ENCODE results near the gene ATRIP. TPM values are rescaled to one million over a fixed set of nuclear protein-coding genes. Genes with fewer than 3 reads are reported as not detected.
A peak's percentile ranks its signal among the peaks of the same experiment; 100 is the strongest.

The ATRIP gene
- total RNA-seq, 1 experiment from 2014 or later: 12.5 TPM

DNA sequence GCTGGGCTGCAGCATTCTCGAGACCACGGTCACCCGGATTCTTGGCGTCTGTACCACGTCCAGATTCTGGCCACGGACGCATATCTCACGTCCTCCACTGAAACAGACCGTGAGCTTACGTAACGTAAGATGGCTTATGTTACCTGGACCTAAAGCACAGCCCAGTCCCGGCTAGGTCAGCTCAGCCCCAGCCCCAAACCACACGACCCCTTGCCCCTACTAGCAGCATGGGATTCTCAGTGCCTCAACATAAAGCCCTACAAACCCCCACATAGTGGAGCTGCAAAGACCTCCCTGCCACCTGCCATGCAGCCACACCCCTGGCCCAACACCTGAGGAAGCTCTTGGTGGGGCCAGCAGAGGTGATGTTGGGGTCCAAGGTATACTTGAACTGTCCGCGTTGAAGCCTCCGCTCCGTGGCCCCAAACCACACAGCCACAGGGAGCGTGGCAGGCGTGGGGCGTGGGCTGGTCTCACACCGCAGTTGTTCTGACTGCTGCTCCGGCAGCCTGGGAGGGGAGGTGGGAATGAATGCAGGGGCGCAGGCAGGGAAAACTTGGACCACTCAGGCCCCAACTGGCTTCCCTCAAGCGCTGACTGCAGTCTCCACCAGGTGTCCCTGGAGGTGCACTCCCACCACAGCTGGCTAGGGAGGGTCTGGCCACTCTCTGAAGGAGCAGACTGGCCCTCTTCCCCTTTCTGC is 31.1 kb upstream of the ATRIP start:
- no peak overlapping the region for H3K27ac Mint-ChIP-seq (ENCODE audit: unreplicated experiment)
- BruUV-seq (replicated peaks): no TSS peak
- no peaks in the 10 kb centered on the region for H3K9me3 Mint-ChIP-seq (ENCODE audit: low read depth, unreplicated experiment)
- H3K4me3 Mint-ChIP-seq (ENCODE audit: low read depth, unreplicated experiment): no peak overlapping the region
- intact Hi-C loops (cut with micrococcal nuclease; ENCODE audit: unreplicated experiment): no loop called here
- no peaks in the 10 kb centered on the region for H3K27me3 Mint-ChIP-seq (ENCODE audit: unreplicated experiment)
- CTCF ChIA-PET: interaction anchor here (0.7 to 1.2 kb wide), 3 partner anchors 15 to 36 kb away, joined by 3 read pairs; no protein-coding TSS in a partner anchor
- no peaks in the 10 kb centered on the region for H3K4me1 Mint-ChIP-seq (ENCODE audit: low read depth, unreplicated experiment)
- peaks cover 74% of the 10 kb centered on the region for H3K36me3 Mint-ChIP-seq (ENCODE audit: insufficient read depth, unreplicated experiment)
- no peak for DNase-seq
- TF ChIP-seq CTCF (IDR thresholded peaks at IDR 0.05; ENCODE audit: unreplicated experiment): no peak

DNA sequence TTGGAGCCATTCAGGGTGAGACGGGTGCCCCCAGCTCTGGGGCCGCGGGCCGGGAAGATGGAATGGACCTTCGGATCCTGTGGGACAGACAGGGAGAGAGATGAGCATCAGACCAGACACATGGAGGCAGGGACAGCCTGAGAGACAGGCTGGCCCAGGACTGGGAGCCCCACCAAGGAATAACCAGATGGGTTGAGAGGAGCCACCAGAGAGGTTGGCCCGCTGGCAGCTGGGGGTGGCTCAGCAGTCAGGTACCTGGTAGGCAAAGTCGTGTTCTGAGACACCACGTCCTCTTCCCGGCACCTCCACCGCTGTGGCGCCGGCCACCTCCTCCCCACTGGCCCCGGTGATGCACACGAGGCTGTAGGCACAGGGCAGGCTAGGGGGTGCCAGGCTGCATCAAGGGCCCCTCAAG is 30.4 kb upstream of the ATRIP start:
- no peaks in the 10 kb centered on the region for H3K4me1 Mint-ChIP-seq (ENCODE audit: low read depth, unreplicated experiment)
- H3K9me3 Mint-ChIP-seq (ENCODE audit: low read depth, unreplicated experiment): no peaks in the 10 kb centered on the region
- H3K27ac Mint-ChIP-seq (ENCODE audit: unreplicated experiment): no peak overlapping the region
- peaks cover 75% of the 10 kb centered on the region for H3K36me3 Mint-ChIP-seq (ENCODE audit: insufficient read depth, unreplicated experiment)
- BruUV-seq (replicated peaks): no TSS peak
- no peak for TF ChIP-seq CTCF (IDR thresholded peaks at IDR 0.05; ENCODE audit: unreplicated experiment)
- H3K4me3 Mint-ChIP-seq (ENCODE audit: low read depth, unreplicated experiment): no peak overlapping the region
- no peak for DNase-seq
- CTCF ChIA-PET: interaction anchor here (1.1 to 1.2 kb wide), 2 partner anchors 15 to 20 kb away, joined by 3 read pairs; no protein-coding TSS in a partner anchor
- H3K27me3 Mint-ChIP-seq (ENCODE audit: unreplicated experiment): no peaks in the 10 kb centered on the region
- intact Hi-C loops (cut with micrococcal nuclease; ENCODE audit: unreplicated experiment): no loop called here

DNA sequence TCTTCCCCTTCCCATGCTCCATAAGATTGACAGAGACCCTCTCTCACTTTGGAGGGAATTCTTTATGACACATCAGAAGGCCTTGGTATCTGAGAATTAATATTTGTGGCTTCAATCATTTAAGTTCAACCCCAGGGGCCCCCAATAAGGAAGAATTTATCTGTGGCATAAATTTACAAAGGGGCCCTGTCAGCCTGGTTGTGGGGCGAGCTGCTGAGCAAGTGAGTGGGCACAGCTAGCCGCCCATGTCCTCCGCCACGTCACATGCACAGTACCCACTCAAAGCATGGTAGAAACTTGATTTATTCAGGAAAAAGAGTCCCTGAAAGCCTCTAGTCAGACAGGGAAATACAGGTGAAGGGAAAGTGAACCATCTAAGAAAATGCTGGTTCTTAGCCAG is 30.0 kb upstream of the ATRIP start:
- BruUV-seq (replicated peaks): TSS peak; percentile 10
- Mint-ChIP-seq H3K4me1 (ENCODE audit: low read depth, unreplicated experiment) (no peaks in the 10 kb centered on the region), H3K27ac (ENCODE audit: unreplicated experiment) (no peak overlapping the region), H3K4me3 (ENCODE audit: low read depth, unreplicated experiment) (no peak overlapping the region), H3K27me3 (ENCODE audit: unreplicated experiment) (no peaks in the 10 kb centered on the region), H3K9me3 (ENCODE audit: low read depth, unreplicated experiment) (no peaks in the 10 kb centered on the region), H3K36me3 (ENCODE audit: insufficient read depth, unreplicated experiment) (peaks cover 72% of the 10 kb centered on the region)
- CTCF ChIA-PET: interaction anchor here (1.1 kb wide), 1 partner anchor 19 kb away, joined by 3 read pairs; no protein-coding TSS in a partner anchor
- no peak for TF ChIP-seq CTCF (IDR thresholded peaks at IDR 0.05; ENCODE audit: unreplicated experiment)
- DNase-seq: no peak
- intact Hi-C loops (cut with micrococcal nuclease; ENCODE audit: unreplicated experiment): no loop called here

GRCh38 chr3:48417529-48418108 is 28.9 kb upstream of the ATRIP start:
- BruUV-seq (replicated peaks): no TSS peak
- Mint-ChIP-seq H3K27ac (ENCODE audit: unreplicated experiment) (no peak overlapping the region), H3K36me3 (ENCODE audit: insufficient read depth, unreplicated experiment) (peaks cover 69% of the 10 kb centered on the region), H3K4me3 (ENCODE audit: low read depth, unreplicated experiment) (no peak overlapping the region), H3K9me3 (ENCODE audit: low read depth, unreplicated experiment) (no peaks in the 10 kb centered on the region), H3K27me3 (ENCODE audit: unreplicated experiment) (no peaks in the 10 kb centered on the region), H3K4me1 (ENCODE audit: low read depth, unreplicated experiment) (no peaks in the 10 kb centered on the region)
- intact Hi-C loops (cut with micrococcal nuclease; ENCODE audit: unreplicated experiment): no loop called here
- TF ChIP-seq CTCF (IDR thresholded peaks at IDR 0.05; ENCODE audit: unreplicated experiment): no peak
- CTCF ChIA-PET: interaction anchor here (0.6 kb wide), 1 partner anchor 17 kb away, joined by 5 read pairs; no protein-coding TSS in a partner anchor
- no peak for DNase-seq
